Endothelial cell of umbilical vein (primary cell): ENCODE data around the gene PPME1. TPM values are rescaled to one million over a fixed set of nuclear protein-coding genes. Genes with fewer than 3 reads are reported as not detected.

Experiments used
- BruUV-seq: library from RNA; stranded (reverse); fragments of 400-500 nt; replicated peaks from 2 replicates; lab custom pipeline; 2021; lab: Mats Ljungman, UMichigan
- CTCF ChIA-PET: fragments of 300-600, 350-600 bp; sonication (Branson Sonifier 250); formaldehyde crosslinking; loops from one replicate; lab custom pipeline; 2021; ENCODE audit warnings: antibody characterized with exemption, inconsistent platforms; lab: Charles Lee
- POLR2A ChIA-PET: fragments of 300-600, 350-600 bp; sonication (Branson Sonifier 250); formaldehyde crosslinking; loops from one replicate; lab custom pipeline; 2021; ENCODE audit warnings: antibody characterized with exemption, inconsistent platforms; lab: Charles Lee
- DNase-seq: peaks from one replicate; pipeline ENCODE4 v3.0.0-alpha.2; 2011; ENCODE audit warnings: low read depth, low spot score
- FAIRE-seq: peaks from 2 replicates; lab custom pipeline; 2011; peaks lifted over from hg19 to GRCh38; lab: Jason Lieb, UNC
- H2AFZ ChIP-seq: 2 replicates; pipeline ENCODE4 v1.6.0; 2012; ENCODE audit warnings: low read depth, low read length, control low read depth, inconsistent platforms
- H3K27ac ChIP-seq: 2 replicates; pipeline ENCODE4 v1.5.1; 2011; ENCODE audit warnings: low read depth, mild to moderate bottlenecking, control low read depth, low read length, moderate library complexity; ENCODE audit not compliant: insufficient read depth
- H3K27me3 ChIP-seq, 2 experiments: 2 replicates each; pipeline versions ENCODE4 v1.6.0 to v1.6.1; 2011; ENCODE audit warnings: low read length in 2 of 2, mixed read lengths in 1 of 2; ENCODE audit not compliant: control insufficient read depth in 2 of 2, insufficient read depth in 2 of 2
- H3K36me3 ChIP-seq, 2 experiments: 2 replicates in 1 of 2; 3 replicates in 1 of 2; pipeline ENCODE4 v1.5.1; 2011; ENCODE audit warnings: low read length in 2 of 2, mild to moderate bottlenecking in 1 of 2, moderate library complexity in 1 of 2; ENCODE audit not compliant: control insufficient read depth in 2 of 2, insufficient read depth in 2 of 2; ENCODE audit errors: extremely low read depth in 1 of 2
- H3K4me1 ChIP-seq: 3 replicates; pipeline ENCODE4 v1.5.1; 2011; ENCODE audit warnings: mild to moderate bottlenecking, low read length; ENCODE audit not compliant: control insufficient read depth, insufficient read depth; ENCODE audit errors: extremely low read depth
- H3K4me2 ChIP-seq: 2 replicates; pipeline ENCODE4 v1.6.1; 2011; ENCODE audit warnings: low read length, control low read depth, mixed read lengths; ENCODE audit not compliant: insufficient read depth
- H3K4me3 ChIP-seq, 3 experiments: fragments of 200-600 bp in 1 of 3; sonication (generic), shearing (Covaris generic) in 1 of 3; replicated peaks in 1 of 3; 2 replicates each; pipeline ENCODE4 v1.5.1; 2011 to 2016; ENCODE audit warnings: control low read depth in 3 of 3, low read length in 3 of 3, mild to moderate bottlenecking in 2 of 3, inconsistent platforms in 1 of 3, low read depth in 1 of 3, moderate library complexity in 1 of 3; ENCODE audit not compliant: insufficient read depth in 1 of 3
- H3K79me2 ChIP-seq: 2 replicates; pipeline ENCODE4 v1.6.0; 2012; ENCODE audit warnings: low read length, inconsistent platforms; ENCODE audit not compliant: control insufficient read depth, insufficient read depth
- H3K9ac ChIP-seq: replicated peaks from 2 replicates; pipeline ENCODE3; 2011; ENCODE audit warnings: low read length, control low read depth; ENCODE audit not compliant: insufficient read depth; ENCODE audit errors: extremely low read depth
- H3K9me1 ChIP-seq: replicated peaks from 3 replicates; pipeline ENCODE4 v1.6.0; 2011; ENCODE audit warnings: mild to moderate bottlenecking, low read length; ENCODE audit not compliant: control insufficient read depth, insufficient read depth; ENCODE audit errors: extremely low read depth
- H3K9me3 ChIP-seq: replicated peaks from 2 replicates; pipeline ENCODE4 v1.5.1; 2012; ENCODE audit warnings: low read length, inconsistent platforms; ENCODE audit not compliant: control insufficient read depth, insufficient read depth
- H4K20me1 ChIP-seq: replicated peaks from 2 replicates; pipeline ENCODE3; 2011; ENCODE audit warnings: mild to moderate bottlenecking, low read length; ENCODE audit not compliant: control insufficient read depth, insufficient read depth; ENCODE audit errors: extremely low read depth
- CTCF ChIP-seq, 2 donors: IDR thresholded peaks; 1 replicate in 1 of 2; 2 replicates in 1 of 2; pipeline ENCODE4 v1.5.1; 2011; ENCODE audit warnings: low read length in 2 of 2, mild to moderate bottlenecking in 2 of 2, moderate library complexity in 2 of 2, control low read depth in 1 of 2, inconsistent platforms in 1 of 2, low read depth in 1 of 2; ENCODE audit not compliant: insufficient read depth in 1 of 2; ENCODE audit errors: extremely low read depth in 1 of 2
- EZH2 ChIP-seq: IDR thresholded peaks from 2 replicates; pipeline ENCODE4 v1.6.1; 2012; ENCODE audit warnings: borderline replicate concordance, low read depth, mild to moderate bottlenecking, moderate library complexity, low read length, inconsistent platforms; ENCODE audit not compliant: severe bottlenecking
- FOS ChIP-seq: IDR thresholded peaks from 2 replicates; pipeline ENCODE4 v1.6.1; 2011; ENCODE audit warnings: mild to moderate bottlenecking, low read length, moderate library complexity, borderline replicate concordance; ENCODE audit not compliant: insufficient read depth
- GATA2 ChIP-seq: IDR thresholded peaks from 2 replicates; pipeline ENCODE4 v1.7.0; 2011; ENCODE audit warnings: low read depth, mild to moderate bottlenecking, moderate library complexity, mixed read lengths, low read length; ENCODE audit not compliant: insufficient read length, insufficient read depth
- JUN ChIP-seq: IDR thresholded peaks from 2 replicates; pipeline ENCODE4 v1.6.1; 2011; ENCODE audit warnings: borderline replicate concordance, low read depth; ENCODE audit not compliant: insufficient read length, insufficient read depth
- MAX ChIP-seq: IDR thresholded peaks from 2 replicates; pipeline ENCODE4 v1.6.1; 2011; ENCODE audit not compliant: insufficient read depth, insufficient read length
- MYC ChIP-seq: IDR thresholded peaks from one replicate; pipeline ENCODE4 v1.6.1; 2011; ENCODE audit warnings: mild to moderate bottlenecking, low read depth, low read length
- POLR2A ChIP-seq: IDR thresholded peaks from 2 replicates; pipeline ENCODE4 v1.6.1; 2012; ENCODE audit warnings: low read depth, mild to moderate bottlenecking, control low read depth, low read length
- POLR2AphosphoS5 ChIP-seq: IDR thresholded peaks from 2 replicates; pipeline ENCODE4 v1.6.1; 2012; ENCODE audit warnings: low read depth, mild to moderate bottlenecking, control low read depth, low read length, moderate library complexity; ENCODE audit not compliant: insufficient read depth
- dilution Hi-C: fragments of 300-500 bp; cut with MboI; formaldehyde crosslinking; loops from one replicate; pipeline ENCODE4 v1.15.0; 2019; ENCODE audit warnings: low sequenced_read_pairs; ENCODE audit not compliant: extremely low pct_ligation_motif_present
- intact Hi-C: fragments of 100-400 bp; cut with micrococcal nuclease; formaldehyde crosslinking; loops from one replicate; pipeline ENCODE4 v1.10.0; 2022
- polyA plus RNA-seq, 4 experiments: library from polyadenylated mRNA; depleted of rRNA in 3 of 4; stranded (reverse) in 3 of 4; unstranded in 1 of 4; fragments of >200 nt; gene quantifications; 2 replicates each; pipeline versions ENCODE4 v1.2.1 to v1.2.3, GENCODE V29; 2011 to 2012; ENCODE audit warnings: missing spikeins in 1 of 4
- total RNA-seq: library from RNA; stranded (reverse); gene quantifications from 2 replicates; pipeline ENCODE4 v1.2.3, GENCODE V29; 2021

Gene PPME1
- total and polyA plus RNA-seq, 2 donors (not counting 3 experiments of a cell fraction or from before 2014, with no cell fraction given), result 37.2 to 49.9 TPM

GRCh38 chr11:74280494-74280893 lies 109.4 kb downstream of the PPME1 start:
- Histone ChIP-seq H3K27me3 (no peaks in the 10 kb centered on the region), H3K9me3 (no peaks in the 10 kb centered on the region), H3K4me3 (no peak overlapping the region), H4K20me1 (no peaks in the 10 kb centered on the region), H3K79me2 (no peaks in the 10 kb centered on the region), H3K4me1 (no peaks in the 10 kb centered on the region), H3K9me1 (no peaks in the 10 kb centered on the region), H2AFZ (no peak overlapping the region), H3K27ac (no peak overlapping the region), H3K36me3 (peaks cover 0 to 8% of the 10 kb centered on the region in 2 experiments), H3K9ac (no peak overlapping the region), H3K4me2 (no peak overlapping the region)
- DNase-seq (no peak), FAIRE-seq (no peak)
- POLR2A ChIA-PET, result no interaction called here
- CTCF ChIA-PET, result no interaction called here
- no peak for TF ChIP-seq JUN
- TF ChIP-seq POLR2A, result no peak
- no peak for TF ChIP-seq MAX
- TF ChIP-seq POLR2AphosphoS5, result no peak
- no peak for TF ChIP-seq FOS
- no peak for TF ChIP-seq EZH2
- TF ChIP-seq CTCF (IDR thresholded peaks at IDR 0.05; ENCODE audit: extremely low read depth in 1 of 2, insufficient read depth in 1 of 2, low read depth in 1 of 2, low read length in 2 of 2), result no peak
- no peak for TF ChIP-seq GATA2
- no peak for TF ChIP-seq MYC
- intact Hi-C loops (no loop called here), dilution Hi-C loops (no loop called here)
- no TSS peak for BruUV-seq
